A673 (cell line): ENCODE results near the gene ALDH5A1. TPM values are rescaled to one million over a fixed set of nuclear protein-coding genes. Genes with fewer than 3 reads are reported as not detected.

Source experiments
- BruUV-seq: library from RNA; stranded (reverse); fragments of 400-500 nt; replicated peaks from 2 replicates; lab custom pipeline; 2021; lab: Mats Ljungman, UMichigan
- CTCF ChIA-PET: fragments of 300-600 bp; sonication (Branson Sonifier 250); formaldehyde crosslinking; loops from one replicate; lab custom pipeline; 2022; ENCODE audit warnings: antibody characterized with exemption; lab: Charles Lee
- POLR2A ChIA-PET: fragments of 300-600 bp; sonication (Branson Sonifier 250); formaldehyde crosslinking; loops from one replicate; lab custom pipeline; 2022; ENCODE audit warnings: antibody characterized with exemption; ENCODE audit not compliant: low non-redundant PET; lab: Charles Lee
- DNase-seq: peaks from one replicate; pipeline ENCODE4 v3.0.0-alpha.2; 2015; ENCODE audit warnings: low spot score
- H3K27ac ChIP-seq: fragments of 200-600 bp; sonication (generic); 2 replicates; pipeline ENCODE4 v1.5.1; 2016; ENCODE audit warnings: mixed run types, low read depth, mild to moderate bottlenecking, mixed read lengths, antibody characterized with exemption, low read length; ENCODE audit not compliant: poor library complexity, severe bottlenecking
- H3K27me3 ChIP-seq: fragments of 200-600 bp; sonication (generic); replicated peaks from 2 replicates; pipeline ENCODE4 v1.6.1; 2017; ENCODE audit warnings: mixed run types, low read depth, mild to moderate bottlenecking, mixed read lengths, antibody characterized with exemption, low read length; ENCODE audit not compliant: insufficient read depth, poor library complexity
- H3K36me3 ChIP-seq: fragments of 200-600 bp; sonication (generic); 2 replicates; pipeline ENCODE4 v1.6.1; 2016; ENCODE audit warnings: mixed run types, mild to moderate bottlenecking, mixed read lengths, antibody characterized with exemption, low read length; ENCODE audit not compliant: insufficient read depth, poor library complexity, severe bottlenecking
- H3K4me1 ChIP-seq: fragments of 200-600 bp; sonication (generic); 2 replicates; pipeline ENCODE4 v1.6.1; 2017; ENCODE audit warnings: mixed run types, mild to moderate bottlenecking, mixed read lengths, antibody characterized with exemption, low read length; ENCODE audit not compliant: insufficient read depth, poor library complexity, severe bottlenecking
- H3K4me3 ChIP-seq: fragments of 200-600 bp; sonication (generic); 2 replicates; pipeline ENCODE4 v1.5.1; 2016; ENCODE audit warnings: low read depth, mixed run types, mild to moderate bottlenecking, mixed read lengths, low read length; ENCODE audit not compliant: poor library complexity, severe bottlenecking
- H3K9me3 ChIP-seq: fragments of 200-600 bp; sonication (generic); 2 replicates; pipeline ENCODE4 v1.6.1; 2016; ENCODE audit warnings: mixed run types, low read depth, mild to moderate bottlenecking, mixed read lengths, antibody characterized with exemption, low read length; ENCODE audit not compliant: poor library complexity, severe bottlenecking
- EZH2 ChIP-seq: fragments of 200-600 bp; sonication (generic); IDR thresholded peaks from 2 replicates; pipeline ENCODE4 v1.6.1; 2017; ENCODE audit warnings: borderline replicate concordance, low read depth, mild to moderate bottlenecking, mixed read lengths, antibody characterized with exemption, low read length; ENCODE audit not compliant: poor library complexity, severe bottlenecking
- intact Hi-C: fragments of 100-400 bp; cut with micrococcal nuclease; formaldehyde crosslinking; loops from one replicate; pipeline ENCODE4 v1.10.0; 2022; ENCODE audit not compliant: unreplicated experiment
- total RNA-seq: library from RNA; stranded (reverse); gene quantifications from 2 replicates; pipeline ENCODE4 v1.2.3, GENCODE V29; 2021
- TF ChIP-seq, protein P1 (sequence below): fragments of 300-800, 200-600 bp; sonication (generic); conservative IDR thresholded peaks from 2 replicates; pipeline ENCODE4 v1.5.1; 2017; ENCODE audit warnings: low read depth, mild to moderate bottlenecking, antibody characterized with exemption, low read length, moderate library complexity, mixed read lengths

ALDH5A1 gene
- total RNA-seq, 1 experiment from 2014 or later = 4.1 TPM

DNA sequence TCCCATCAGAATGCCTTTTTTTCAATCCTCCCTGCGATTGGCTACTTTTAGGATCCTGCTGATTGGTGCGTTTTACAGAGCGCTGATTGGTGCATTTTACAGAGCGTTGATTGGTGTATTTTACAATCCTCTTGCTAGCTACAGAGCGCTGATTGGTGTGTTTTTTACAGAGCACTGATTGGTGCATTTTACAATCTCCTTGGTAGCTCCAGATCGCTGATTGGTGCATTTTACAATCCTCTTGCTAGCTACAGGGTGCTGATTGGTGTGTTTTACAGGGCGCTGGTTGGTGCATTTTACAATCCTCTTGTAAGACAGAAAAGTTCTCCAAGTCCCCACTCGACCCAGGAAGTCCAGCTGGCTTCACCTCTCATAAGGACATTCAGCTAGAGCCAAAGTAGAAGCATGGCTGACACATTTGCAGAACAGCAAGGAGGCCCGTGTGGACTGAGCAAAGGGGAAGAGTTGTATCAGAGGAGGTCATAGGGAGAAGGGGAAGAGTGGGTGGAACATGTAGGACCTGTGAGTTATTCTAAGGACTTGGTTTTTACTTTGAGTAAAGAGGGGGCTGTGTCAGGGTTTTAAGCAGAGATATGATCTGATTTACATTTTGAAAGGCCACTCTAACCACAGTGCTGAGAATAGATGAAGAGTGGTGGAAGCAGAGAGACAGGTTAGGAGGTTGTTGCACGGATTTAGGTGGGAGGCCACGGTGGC, 2.6 kb downstream of the ALDH5A1 start:
- intact Hi-C loops = no loop called here
- H3K4me3 ChIP-seq = no peak overlapping the region

DNA sequence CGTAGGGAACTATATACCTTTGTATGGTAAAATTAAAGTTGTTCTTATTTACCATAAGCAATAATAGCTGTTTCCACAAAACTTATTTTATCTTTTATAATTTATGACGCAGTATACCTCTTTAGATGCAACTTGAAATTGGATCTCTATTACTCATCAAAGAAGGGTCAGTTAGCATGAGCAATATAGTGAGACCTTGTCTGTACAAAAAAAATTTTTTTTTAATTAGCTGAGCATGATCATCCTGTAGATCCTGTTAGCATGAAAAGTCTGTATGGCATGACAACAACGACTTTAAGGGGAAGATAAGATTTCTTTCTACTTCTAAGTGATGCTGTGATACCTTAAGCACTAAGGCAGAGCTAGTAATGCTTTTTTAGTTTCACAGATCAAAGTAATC, 5.9 kb downstream of the ALDH5A1 start:
- intact Hi-C loops = no loop called here
- H3K36me3 ChIP-seq = no peaks in the 10 kb centered on the region
- ChIA-PET CTCF (no interaction called here), POLR2A (no interaction called here)
- no peaks in the 10 kb centered on the region for H3K27me3 ChIP-seq
- no peak overlapping the region for H3K27ac ChIP-seq
- no peak for DNase-seq
- H3K9me3 ChIP-seq = no peaks in the 10 kb centered on the region
- BruUV-seq = no TSS peak
- TF ChIP-seq EZH2 = no peak
- TF ChIP-seq, protein P1, sequence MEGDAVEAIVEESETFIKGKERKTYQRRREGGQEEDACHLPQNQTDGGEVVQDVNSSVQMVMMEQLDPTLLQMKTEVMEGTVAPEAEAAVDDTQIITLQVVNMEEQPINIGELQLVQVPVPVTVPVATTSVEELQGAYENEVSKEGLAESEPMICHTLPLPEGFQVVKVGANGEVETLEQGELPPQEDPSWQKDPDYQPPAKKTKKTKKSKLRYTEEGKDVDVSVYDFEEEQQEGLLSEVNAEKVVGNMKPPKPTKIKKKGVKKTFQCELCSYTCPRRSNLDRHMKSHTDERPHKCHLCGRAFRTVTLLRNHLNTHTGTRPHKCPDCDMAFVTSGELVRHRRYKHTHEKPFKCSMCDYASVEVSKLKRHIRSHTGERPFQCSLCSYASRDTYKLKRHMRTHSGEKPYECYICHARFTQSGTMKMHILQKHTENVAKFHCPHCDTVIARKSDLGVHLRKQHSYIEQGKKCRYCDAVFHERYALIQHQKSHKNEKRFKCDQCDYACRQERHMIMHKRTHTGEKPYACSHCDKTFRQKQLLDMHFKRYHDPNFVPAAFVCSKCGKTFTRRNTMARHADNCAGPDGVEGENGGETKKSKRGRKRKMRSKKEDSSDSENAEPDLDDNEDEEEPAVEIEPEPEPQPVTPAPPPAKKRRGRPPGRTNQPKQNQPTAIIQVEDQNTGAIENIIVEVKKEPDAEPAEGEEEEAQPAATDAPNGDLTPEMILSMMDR = no peak
- no peak overlapping the region for H3K4me3 ChIP-seq
- no peaks in the 10 kb centered on the region for H3K4me1 ChIP-seq

More for the DNA sequence above, 2.6 kb downstream of the ALDH5A1 start:
- POLR2A ChIA-PET = no interaction called here
- no peak for TF ChIP-seq EZH2
- TF ChIP-seq, protein P1 = no peak
- BruUV-seq = no TSS peak
- no peak for DNase-seq
- peaks cover 3% of the 10 kb centered on the region for H3K4me1 ChIP-seq
- H3K27ac ChIP-seq = no peak overlapping the region
- CTCF ChIA-PET = no interaction called here
- H3K27me3 ChIP-seq = no peaks in the 10 kb centered on the region
- no peaks in the 10 kb centered on the region for H3K9me3 ChIP-seq
- H3K36me3 ChIP-seq = no peaks in the 10 kb centered on the region

DNA sequence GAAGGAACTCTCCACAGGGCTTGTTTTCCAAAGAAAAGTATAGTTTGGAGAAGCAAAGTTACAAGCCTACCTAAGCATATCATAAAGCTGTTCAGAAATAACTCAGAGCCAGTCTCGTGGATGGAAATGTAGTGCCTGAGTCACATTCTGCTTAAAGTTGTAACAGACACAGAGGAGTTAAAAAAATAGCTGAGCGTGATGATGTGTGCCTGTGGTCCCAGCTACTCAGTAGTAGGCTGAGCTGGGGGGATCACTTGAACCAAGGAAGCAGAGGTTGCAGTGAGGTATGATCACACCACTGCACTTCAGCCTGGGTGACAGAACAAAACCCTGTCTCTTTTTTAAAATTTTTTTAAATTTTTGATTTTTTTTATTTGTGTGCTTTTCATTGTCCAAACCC, 6.6 kb downstream of the ALDH5A1 start:
- Histone ChIP-seq H3K27me3 (no peaks in the 10 kb centered on the region), H3K27ac (no peak overlapping the region), H3K9me3 (no peaks in the 10 kb centered on the region), H3K4me3 (no peak overlapping the region), H3K4me1 (no peaks in the 10 kb centered on the region), H3K36me3 (no peaks in the 10 kb centered on the region)
- no TSS peak for BruUV-seq
- CTCF ChIA-PET = interaction anchor here (0.6 kb wide), 1 partner anchor 88 kb away, joined by 4 read pairs; no protein-coding TSS in a partner anchor
- POLR2A ChIA-PET = no interaction called here
- no peak for DNase-seq
- intact Hi-C loops = no loop called here
- TF ChIP-seq, protein P1 = no peak
- no peak for TF ChIP-seq EZH2
